ENCODE measurements around the gene PIK3AP1. TPM values are rescaled to one million over a fixed set of nuclear protein-coding genes. Genes with fewer than 3 reads are reported as not detected.
A peak's percentile ranks its signal among the peaks of the same experiment; 100 is the strongest.

Gene PIK3AP1
- total and polyA plus RNA-seq, 2 of the 13 experiments (the other 11 are each of a cell fraction or from before 2014, with no cell fraction given), result 3.6 to 13.8 TPM

- TF ChIP-seq SRSF1 (optimal IDR thresholded peaks at IDR 0.05; ENCODE audit: low read depth, low read length) (no peak), ZNF383 (CRISPR knock-in tag; IDR thresholded peaks at IDR 0.05; ENCODE audit: borderline replicate concordance) (no peak), FOXM1 (CRISPR knock-in tag; IDR thresholded peaks at IDR 0.05) (no peak), SRSF9 (IDR thresholded peaks at IDR 0.05; ENCODE audit: borderline replicate concordance, insufficient read depth, low read depth, low read length, poor library complexity, severe bottlenecking) (no peak), ZNF441 (CRISPR knock-in tag; IDR thresholded peaks at IDR 0.05; ENCODE audit: borderline replicate concordance) (no peak), ZNF530 (CRISPR knock-in tag; IDR thresholded peaks at IDR 0.05; ENCODE audit: low read depth) (no peak), ZNF510 (CRISPR knock-in tag; IDR thresholded peaks at IDR 0.05; ENCODE audit: low read depth) (no peak), RFXANK (CRISPR knock-in tag; IDR thresholded peaks at IDR 0.05) (no peak), ZMYM4 (CRISPR knock-in tag; IDR thresholded peaks at IDR 0.05) (no peak), THYN1 (CRISPR knock-in tag; IDR thresholded peaks at IDR 0.05; ENCODE audit: borderline replicate concordance, low read depth) (no peak), MTF1 (CRISPR knock-in tag; IDR thresholded peaks at IDR 0.05) (no peak), ATF5 (CRISPR knock-in tag; IDR thresholded peaks at IDR 0.05; ENCODE audit: low read depth) (no peak), TBP (CRISPR knock-in tag; IDR thresholded peaks at IDR 0.05) (no peak), HNRNPH1 (optimal IDR thresholded peaks at IDR 0.05; ENCODE audit: low read depth, low read length) (no peak), MAF1 (CRISPR knock-in tag; IDR thresholded peaks at IDR 0.05; ENCODE audit: borderline replicate concordance) (no peak; the same call in 1 of the 2 replicates), FOXO1 (CRISPR knock-in tag; IDR thresholded peaks at IDR 0.05) (no peak), ZSCAN20 (CRISPR knock-in tag; IDR thresholded peaks at IDR 0.05; ENCODE audit: borderline replicate concordance) (no peak), ZNF557 (CRISPR knock-in tag; IDR thresholded peaks at IDR 0.05) (no peak), KAT7 (CRISPR knock-in tag; IDR thresholded peaks at IDR 0.05; ENCODE audit: borderline replicate concordance) (no peak)
- TF ChIP-seq, protein P1, sequence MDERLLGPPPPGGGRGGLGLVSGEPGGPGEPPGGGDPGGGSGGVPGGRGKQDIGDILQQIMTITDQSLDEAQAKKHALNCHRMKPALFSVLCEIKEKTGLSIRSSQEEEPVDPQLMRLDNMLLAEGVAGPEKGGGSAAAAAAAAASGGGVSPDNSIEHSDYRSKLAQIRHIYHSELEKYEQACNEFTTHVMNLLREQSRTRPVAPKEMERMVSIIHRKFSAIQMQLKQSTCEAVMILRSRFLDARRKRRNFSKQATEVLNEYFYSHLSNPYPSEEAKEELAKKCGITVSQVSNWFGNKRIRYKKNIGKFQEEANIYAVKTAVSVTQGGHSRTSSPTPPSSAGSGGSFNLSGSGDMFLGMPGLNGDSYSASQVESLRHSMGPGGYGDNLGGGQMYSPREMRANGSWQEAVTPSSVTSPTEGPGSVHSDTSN (CRISPR knock-in tag; IDR thresholded peaks at IDR 0.05), result no peak
- TF ChIP-seq, protein P2, sequence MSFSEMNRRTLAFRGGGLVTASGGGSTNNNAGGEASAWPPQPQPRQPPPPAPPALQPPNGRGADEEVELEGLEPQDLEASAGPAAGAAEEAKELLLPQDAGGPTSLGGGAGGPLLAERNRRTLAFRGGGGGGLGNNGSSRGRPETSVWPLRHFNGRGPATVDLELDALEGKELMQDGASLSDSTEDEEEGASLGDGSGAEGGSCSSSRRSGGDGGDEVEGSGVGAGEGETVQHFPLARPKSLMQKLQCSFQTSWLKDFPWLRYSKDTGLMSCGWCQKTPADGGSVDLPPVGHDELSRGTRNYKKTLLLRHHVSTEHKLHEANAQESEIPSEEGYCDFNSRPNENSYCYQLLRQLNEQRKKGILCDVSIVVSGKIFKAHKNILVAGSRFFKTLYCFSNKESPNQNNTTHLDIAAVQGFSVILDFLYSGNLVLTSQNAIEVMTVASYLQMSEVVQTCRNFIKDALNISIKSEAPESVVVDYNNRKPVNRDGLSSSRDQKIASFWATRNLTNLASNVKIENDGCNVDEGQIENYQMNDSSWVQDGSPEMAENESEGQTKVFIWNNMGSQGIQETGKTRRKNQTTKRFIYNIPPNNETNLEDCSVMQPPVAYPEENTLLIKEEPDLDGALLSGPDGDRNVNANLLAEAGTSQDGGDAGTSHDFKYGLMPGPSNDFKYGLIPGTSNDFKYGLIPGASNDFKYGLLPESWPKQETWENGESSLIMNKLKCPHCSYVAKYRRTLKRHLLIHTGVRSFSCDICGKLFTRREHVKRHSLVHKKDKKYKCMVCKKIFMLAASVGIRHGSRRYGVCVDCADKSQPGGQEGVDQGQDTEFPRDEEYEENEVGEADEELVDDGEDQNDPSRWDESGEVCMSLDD (CRISPR knock-in tag; IDR thresholded peaks at IDR 0.05; ENCODE audit: borderline replicate concordance), result 0 out of 2 replicates have a peak, but pooled peaks have one; percentile 42
- TF ChIP-seq, protein P3, sequence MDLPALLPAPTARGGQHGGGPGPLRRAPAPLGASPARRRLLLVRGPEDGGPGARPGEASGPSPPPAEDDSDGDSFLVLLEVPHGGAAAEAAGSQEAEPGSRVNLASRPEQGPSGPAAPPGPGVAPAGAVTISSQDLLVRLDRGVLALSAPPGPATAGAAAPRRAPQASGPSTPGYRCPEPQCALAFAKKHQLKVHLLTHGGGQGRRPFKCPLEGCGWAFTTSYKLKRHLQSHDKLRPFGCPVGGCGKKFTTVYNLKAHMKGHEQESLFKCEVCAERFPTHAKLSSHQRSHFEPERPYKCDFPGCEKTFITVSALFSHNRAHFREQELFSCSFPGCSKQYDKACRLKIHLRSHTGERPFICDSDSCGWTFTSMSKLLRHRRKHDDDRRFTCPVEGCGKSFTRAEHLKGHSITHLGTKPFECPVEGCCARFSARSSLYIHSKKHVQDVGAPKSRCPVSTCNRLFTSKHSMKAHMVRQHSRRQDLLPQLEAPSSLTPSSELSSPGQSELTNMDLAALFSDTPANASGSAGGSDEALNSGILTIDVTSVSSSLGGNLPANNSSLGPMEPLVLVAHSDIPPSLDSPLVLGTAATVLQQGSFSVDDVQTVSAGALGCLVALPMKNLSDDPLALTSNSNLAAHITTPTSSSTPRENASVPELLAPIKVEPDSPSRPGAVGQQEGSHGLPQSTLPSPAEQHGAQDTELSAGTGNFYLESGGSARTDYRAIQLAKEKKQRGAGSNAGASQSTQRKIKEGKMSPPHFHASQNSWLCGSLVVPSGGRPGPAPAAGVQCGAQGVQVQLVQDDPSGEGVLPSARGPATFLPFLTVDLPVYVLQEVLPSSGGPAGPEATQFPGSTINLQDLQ (CRISPR knock-in tag; IDR thresholded peaks at IDR 0.05), result no peak
Observed at GRCh38 chr10:96720422-96721206, at the start of gene PIK3AP1 (continued).
